Mesodermal cell (in vitro differentiated cells): ENCODE data around the gene SPATA25.

Experiments
- H3K27ac ChIP-seq: 2 replicates; pipeline ENCODE4 v1.7.0; 2013; ENCODE audit warnings: mild to moderate bottlenecking, low read depth, low read length, moderate library complexity; ENCODE audit not compliant: severe bottlenecking
- H3K36me3 ChIP-seq: 2 replicates; pipeline ENCODE4 v1.7.1; 2013; ENCODE audit warnings: mild to moderate bottlenecking, low read length, moderate library complexity; ENCODE audit not compliant: control insufficient read depth, insufficient read depth
- H3K4me1 ChIP-seq: one replicate; pipeline ENCODE4 v1.7.1; 2013; ENCODE audit warnings: mild to moderate bottlenecking, low read length; ENCODE audit not compliant: insufficient read depth, control insufficient read depth, poor library complexity, severe bottlenecking
- H3K4me3 ChIP-seq: 2 replicates; pipeline ENCODE4 v1.7.0; 2013; ENCODE audit warnings: low read length, control low read depth, mild to moderate bottlenecking; ENCODE audit not compliant: insufficient read depth, poor library complexity, severe bottlenecking; ENCODE audit errors: extremely low read depth
- H3K9me3 ChIP-seq: 2 replicates; pipeline ENCODE4 v1.7.1; 2013; ENCODE audit warnings: mild to moderate bottlenecking, low read length, moderate library complexity; ENCODE audit not compliant: control insufficient read depth
- WGBS, 2 experiments: methylation state at CpG; one replicate each; pipeline ENCODE4 v1.1.5; 2013; ENCODE audit warnings: missing lambda C conversion rate in 2 of 2; ENCODE audit not compliant: insufficient coverage in 2 of 2; 5-methylcytosine and 5-hydroxymethylcytosine counted together

The SPATA25 gene

GRCh38 chr20:45857882-45858216 is 29.6 kb downstream of the SPATA25 start:
- H3K9me3 ChIP-seq, result no peaks in the 10 kb centered on the region
- H3K27ac ChIP-seq, result peak overlapping the region; percentile 64
- peaks cover 9% of the 10 kb centered on the region for H3K4me1 ChIP-seq
- peak overlapping the region; percentile 91 for H3K4me3 ChIP-seq
- peaks cover 14% of the 10 kb centered on the region for H3K36me3 ChIP-seq
- WGBS, 2 experiments, result 6 to 11% methylated on average over 3 of the region's 13 CpGs

- peaks cover 15% of the 10 kb centered on the region for H3K36me3 ChIP-seq
- H3K9me3 ChIP-seq, result no peaks in the 10 kb centered on the region
- H3K4me3 ChIP-seq, result peak within 1 kb of the TSS; percentile 91
- peak within 1 kb of the TSS; percentile 64 for H3K27ac ChIP-seq
- peaks cover 9% of the 10 kb centered on the region for H3K4me1 ChIP-seq
- 0% methylated on average over 22 to 30 of the region's 36 CpGs for WGBS, 2 experiments
Measured at GRCh38 chr20:45857114-45857881, 30.1 kb downstream of the SPATA25 start, which contains the start of the genes ACOT8 and ZSWIM3. Gene ACOT8, minus strand, starts transcription at chr20:45857392. Its CDS starts 77 bp downstream, at chr20:45857315. Gene ZSWIM3, plus strand, starts transcription at chr20:45857614. Its CDS starts 212 bp downstream, at chr20:45857826.

GRCh38 chr20:45853484-45853883 is 33.9 kb downstream of the SPATA25 start:
- Histone ChIP-seq H3K4me1 (peaks cover 9% of the 10 kb centered on the region), H3K4me3 (no peak overlapping the region), H3K36me3 (peaks cover 26% of the 10 kb centered on the region), H3K27ac (no peak overlapping the region), H3K9me3 (no peaks in the 10 kb centered on the region)
- 40% methylated on average over 1 of the region's 2 CpGs; no CpG with 5 or more reads in 1 of the 2 experiments for WGBS, 2 experiments

- Histone ChIP-seq H3K4me3 (no peak overlapping the region), H3K4me1 (peaks cover 6% of the 10 kb centered on the region), H3K9me3 (no peaks in the 10 kb centered on the region), H3K27ac (no peak overlapping the region), H3K36me3 (peaks cover 26% of the 10 kb centered on the region)
- WGBS, 2 experiments, result 97 to 100% methylated on average over 5 to 6 of the region's 6 CpGs
Measured at GRCh38 chr20:45852326-45852725, 35.1 kb downstream of the SPATA25 start.

GRCh38 chr20:45851501-45851900 is 35.9 kb downstream of the SPATA25 start:
- peaks cover 6% of the 10 kb centered on the region for H3K4me1 ChIP-seq
- peaks cover 33% of the 10 kb centered on the region for H3K36me3 ChIP-seq
- H3K27ac ChIP-seq, result no peak overlapping the region
- H3K4me3 ChIP-seq, result no peak overlapping the region
- H3K9me3 ChIP-seq, result no peaks in the 10 kb centered on the region

- no peak overlapping the region for H3K27ac ChIP-seq
- peaks cover 39% of the 10 kb centered on the region for H3K36me3 ChIP-seq
- H3K4me1 ChIP-seq, result peaks cover under 1% of the 10 kb centered on the region
- no peaks in the 10 kb centered on the region for H3K9me3 ChIP-seq
- no peak overlapping the region for H3K4me3 ChIP-seq
- WGBS, 2 experiments, result 100% methylated on average over 1 of the region's 1 CpG
Measured at GRCh38 chr20:45850926-45851325, 36.5 kb downstream of the SPATA25 start.

- no peaks in the 10 kb centered on the region for H3K4me1 ChIP-seq
- no peak overlapping the region for H3K27ac ChIP-seq
- H3K4me3 ChIP-seq, result no peak overlapping the region
- WGBS, 2 experiments, result 100% methylated on average over 1 of the region's 2 CpGs
- no peaks in the 10 kb centered on the region for H3K9me3 ChIP-seq
- H3K36me3 ChIP-seq, result peaks cover 45% of the 10 kb centered on the region
Measured at GRCh38 chr20:45850238-45850637, 37.2 kb downstream of the SPATA25 start.

- peaks cover 51% of the 10 kb centered on the region for H3K36me3 ChIP-seq
- H3K27ac ChIP-seq, result no peak overlapping the region
- no peak overlapping the region for H3K4me3 ChIP-seq
- no peaks in the 10 kb centered on the region for H3K4me1 ChIP-seq
- H3K9me3 ChIP-seq, result no peaks in the 10 kb centered on the region
- 95 to 100% methylated on average over 3 to 4 of the region's 8 CpGs for WGBS, 2 experiments
Measured at GRCh38 chr20:45848969-45849582, 38.3 kb downstream of the SPATA25 start.

- Histone ChIP-seq H3K9me3 (no peaks in the 10 kb centered on the region), H3K27ac (no peak overlapping the region), H3K4me1 (no peaks in the 10 kb centered on the region), H3K36me3 (peaks cover 52% of the 10 kb centered on the region), H3K4me3 (no peak overlapping the region)
- WGBS, 2 experiments, result 96 to 97% methylated on average over 8 of the region's 8 CpGs
Measured at GRCh38 chr20:45848421-45848820, 39.0 kb downstream of the SPATA25 start.

- peaks cover 63% of the 10 kb centered on the region for H3K36me3 ChIP-seq
- no peak overlapping the region for H3K4me3 ChIP-seq
Measured at GRCh38 chr20:45845452-45845851, 42.0 kb downstream of the SPATA25 start.

GRCh38 chr20:45843506-45843905 is 43.9 kb downstream of the SPATA25 start:
- Histone ChIP-seq H3K9me3 (no peaks in the 10 kb centered on the region), H3K4me1 (no peaks in the 10 kb centered on the region), H3K4me3 (no peak overlapping the region), H3K36me3 (peaks cover 65% of the 10 kb centered on the region), H3K27ac (no peak overlapping the region)
- 95 to 96% methylated on average over 10 to 13 of the region's 14 CpGs for WGBS, 2 experiments

More at GRCh38 chr20:45845452-45845851, 42.0 kb downstream of the SPATA25 start:
- H3K9me3 ChIP-seq, result no peaks in the 10 kb centered on the region
- H3K4me1 ChIP-seq, result no peaks in the 10 kb centered on the region
- H3K27ac ChIP-seq, result no peak overlapping the region
